ENCODE results near the gene HCN3. TPM values are rescaled to one million over a fixed set of nuclear protein-coding genes. Genes with fewer than 3 reads are reported as not detected.
"Not testable (repeated sequence)": the region's sequence is repeated elsewhere in the genome, so short reads cannot be mapped to it uniquely, and the experiment has no call there.

Gene HCN3
- 3.3 TPM for polyA plus RNA-seq (2013, experiment 1 of 2; ENCODE audit: insufficient read length)
- polyA plus RNA-seq (2013, experiment 2 of 2; ENCODE audit: insufficient read length): 2.3 TPM

DNA sequence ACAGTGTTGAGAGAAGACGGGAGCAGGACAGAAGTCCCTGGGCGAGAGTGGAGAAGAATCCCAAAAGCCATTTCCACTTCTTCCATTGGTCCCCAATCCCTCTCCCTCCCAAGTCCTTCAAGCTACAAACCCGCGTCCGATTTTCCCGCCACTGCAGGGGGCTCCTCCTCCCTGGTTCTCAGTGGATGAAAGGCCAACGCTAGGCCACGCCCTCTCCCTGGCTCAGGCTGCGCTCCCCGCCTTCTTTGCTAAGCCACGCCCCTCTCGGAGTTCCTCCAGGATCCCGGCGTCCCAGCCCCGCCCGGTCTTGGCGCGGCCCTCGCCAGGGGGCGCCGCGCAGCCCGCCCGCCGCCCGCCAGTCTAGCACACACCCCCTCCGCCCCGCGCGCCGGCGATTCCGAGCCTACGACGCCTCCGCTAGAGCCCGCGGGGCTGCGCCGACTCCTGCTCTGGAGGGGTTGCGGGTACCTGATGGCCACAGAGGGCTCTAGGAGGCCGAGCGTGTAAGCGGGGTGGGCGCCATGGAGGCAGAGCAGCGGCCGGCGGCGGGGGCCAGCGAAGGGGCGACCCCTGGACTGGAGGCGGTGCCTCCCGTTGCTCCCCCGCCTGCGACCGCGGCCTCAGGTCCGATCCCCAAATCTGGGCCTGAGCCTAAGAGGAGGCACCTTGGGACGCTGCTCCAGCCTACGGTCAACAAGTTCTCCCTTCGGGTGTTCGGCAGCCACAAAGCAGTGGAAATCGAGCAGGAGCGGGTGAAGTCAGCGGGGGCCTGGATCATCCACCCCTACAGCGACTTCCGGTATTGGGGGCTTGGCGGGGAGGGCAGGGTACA lies at the start of gene HCN3:
Gene HCN3 (plus strand): TSS at position 394 of the 832 bp plus-strand sequence. CDS start 128 bp downstream, at position 522.
- peak; percentile 94 for DNase-seq

DNA sequence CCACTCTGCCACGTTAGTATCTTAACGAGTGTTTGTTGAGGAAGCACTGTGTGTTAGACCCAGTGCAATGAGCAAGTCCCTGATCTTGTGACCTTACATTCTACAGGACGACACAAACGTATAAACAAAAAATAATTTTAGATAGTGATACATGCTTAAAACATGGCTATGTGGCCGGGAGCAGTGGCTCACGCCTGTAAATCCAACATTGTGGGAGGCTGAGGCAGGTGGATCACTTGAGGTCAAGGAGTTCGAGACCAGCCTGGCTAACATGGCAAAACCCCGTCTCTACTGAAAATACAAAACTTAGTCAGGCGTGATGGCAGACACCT lies 49.2 kb upstream of the HCN3 start:
- DNase-seq: no peak

- DNase-seq: not testable (repeated sequence)
Measured at GRCh38 chr1:155231302-155231701, 46.0 kb upstream of the HCN3 start.

GRCh38 chr1:155232001-155232978 lies 45.0 kb upstream of the HCN3 start:
- peak; percentile 63 for DNase-seq

- DNase-seq: not testable (repeated sequence)
Measured at GRCh38 chr1:155233502-155233901, 43.8 kb upstream of the HCN3 start.

DNA sequence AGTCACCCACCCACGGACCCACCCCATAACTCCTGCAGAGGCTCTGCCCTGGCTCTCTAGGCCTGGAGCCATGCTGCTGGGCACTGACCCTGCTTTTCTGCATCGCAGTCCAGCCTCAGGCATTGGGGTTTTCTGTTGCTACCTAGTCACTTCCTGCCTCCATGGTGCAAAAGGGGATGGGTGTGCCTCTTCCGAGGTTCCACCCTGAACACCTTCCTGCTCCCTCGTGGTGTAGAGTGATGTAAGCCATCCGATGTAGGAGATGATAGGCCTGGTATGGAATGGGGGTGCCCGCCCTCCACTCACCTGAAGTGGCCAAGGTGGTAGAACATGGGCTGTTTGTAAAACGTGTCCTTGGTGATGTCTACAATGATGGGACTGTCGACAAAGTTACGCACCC lies 41.9 kb upstream of the HCN3 start:
- DNase-seq: not testable (repeated sequence)

- no peak for DNase-seq
Measured at GRCh38 chr1:155236451-155236850, 40.8 kb upstream of the HCN3 start.

- peak; percentile 86 for DNase-seq
Measured at GRCh38 chr1:155241069-155241679, 36.1 kb upstream of the HCN3 start.

DNA sequence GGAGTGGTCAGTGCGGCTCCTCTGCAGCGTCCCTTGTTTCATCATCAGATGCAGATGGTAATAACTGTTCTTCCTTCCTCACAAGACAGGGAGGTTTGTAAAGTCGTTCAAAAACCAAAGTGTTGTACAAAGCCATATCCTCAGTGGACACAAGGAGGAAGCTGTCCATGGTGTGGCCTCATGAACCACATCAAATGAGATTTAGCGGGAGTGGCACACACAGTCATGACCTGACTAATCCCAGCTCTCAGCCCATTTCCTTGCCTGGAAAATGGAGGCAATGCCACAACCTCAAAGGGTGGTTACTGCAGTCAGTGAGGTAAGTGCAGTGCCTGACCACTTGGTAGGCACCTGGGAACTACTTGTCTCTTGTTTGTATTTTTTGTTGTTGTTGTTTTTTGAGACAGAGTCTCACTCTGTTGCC lies 35.4 kb upstream of the HCN3 start:
- no peak for DNase-seq

- DNase-seq: no peak
Measured at GRCh38 chr1:155242805-155243358, 34.4 kb upstream of the HCN3 start.

GRCh38 chr1:155244368-155245162 lies 32.7 kb upstream of the HCN3 start:
- peak; percentile 100 for DNase-seq

GRCh38 chr1:155245163-155245524 lies 32.1 kb upstream of the HCN3 start:
- no peak for DNase-seq

DNA sequence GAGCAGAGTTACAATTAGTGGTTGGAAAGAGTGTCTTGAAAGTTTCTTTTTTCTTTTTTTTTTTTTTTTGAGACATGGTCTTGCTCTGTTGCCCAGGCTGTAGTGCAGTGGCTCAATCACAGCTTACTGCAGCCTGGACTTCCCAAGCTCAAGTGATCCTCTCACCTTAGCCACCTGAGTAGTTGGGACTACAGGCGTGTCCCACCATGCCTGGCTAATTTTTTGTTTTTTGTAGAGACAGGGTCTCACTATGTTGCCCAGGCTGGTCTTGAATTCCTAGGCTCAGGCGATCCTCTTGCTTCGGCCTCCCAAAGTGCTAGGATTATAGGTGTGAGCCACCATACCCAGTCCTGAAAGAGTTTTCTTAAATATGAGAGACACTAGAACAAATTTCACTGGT lies 30.5 kb upstream of the HCN3 start:
- DNase-seq: not testable (repeated sequence)

- no peak for DNase-seq
Measured at GRCh38 chr1:155247667-155248553, 29.4 kb upstream of the HCN3 start.

GRCh38 chr1:155250246-155250632 lies 27.0 kb upstream of the HCN3 start:
- no peak for DNase-seq

DNA sequence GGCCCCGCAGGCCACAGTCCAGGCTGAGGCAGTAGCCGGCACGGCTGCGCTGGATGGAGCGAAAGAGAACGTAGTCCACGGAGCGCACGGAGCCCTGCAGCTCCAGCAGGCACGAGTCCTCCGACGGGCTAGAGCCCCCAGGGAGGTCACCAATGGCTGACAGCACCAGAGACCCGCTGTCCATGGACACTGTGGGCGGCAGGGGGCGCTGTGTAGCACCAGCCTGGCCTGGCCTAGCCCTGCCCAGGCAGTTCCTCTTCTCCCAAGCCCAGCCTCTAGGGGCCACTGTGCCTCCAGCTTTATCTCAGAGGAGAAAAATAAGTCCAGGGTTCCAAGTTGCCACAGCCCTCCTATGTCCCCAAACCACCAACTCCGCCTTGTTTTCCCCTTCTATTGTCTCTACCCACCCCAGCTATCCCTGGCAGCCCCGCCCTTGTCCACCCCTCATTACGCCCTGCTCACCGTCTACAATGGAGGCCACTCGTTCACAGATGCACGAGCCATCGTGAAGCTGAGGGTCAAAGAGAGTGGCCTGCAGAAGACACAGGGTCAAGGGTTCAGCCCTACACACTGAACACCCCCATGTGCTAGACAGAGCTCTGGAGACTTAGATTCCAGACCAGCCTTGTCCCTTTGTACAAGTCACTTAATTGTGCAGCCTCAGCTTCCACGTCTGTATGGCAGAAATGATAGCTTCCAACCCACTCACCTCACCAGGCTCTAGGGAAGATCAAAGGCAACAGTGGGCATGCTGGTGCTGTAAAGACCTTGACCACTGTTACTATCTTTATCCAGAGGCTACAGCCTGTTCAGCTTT lies 26.4 kb upstream of the HCN3 start:
- peak; percentile 89 for DNase-seq

GRCh38 chr1:155251566-155251965 lies 25.7 kb upstream of the HCN3 start:
- no peak for DNase-seq

DNA sequence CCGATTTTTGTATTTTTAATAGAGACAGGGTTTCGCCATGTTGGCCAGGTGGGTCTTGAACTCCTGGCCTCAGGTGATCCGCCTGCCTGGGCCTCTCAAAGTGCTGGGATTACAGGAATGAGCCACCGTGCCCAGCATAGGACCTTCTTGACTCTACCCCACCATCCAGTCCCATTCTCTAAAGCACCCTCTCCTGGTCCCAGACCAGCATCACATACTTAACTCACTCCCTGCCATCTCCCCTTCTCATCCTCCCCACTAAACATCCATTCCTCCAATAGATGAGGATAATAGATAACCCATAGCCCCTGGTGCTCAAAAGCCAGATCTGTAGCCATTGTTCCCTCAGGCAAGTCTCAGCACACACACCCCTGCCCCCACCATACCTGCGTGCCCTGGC lies 24.1 kb upstream of the HCN3 start:
- no peak for DNase-seq

DNA sequence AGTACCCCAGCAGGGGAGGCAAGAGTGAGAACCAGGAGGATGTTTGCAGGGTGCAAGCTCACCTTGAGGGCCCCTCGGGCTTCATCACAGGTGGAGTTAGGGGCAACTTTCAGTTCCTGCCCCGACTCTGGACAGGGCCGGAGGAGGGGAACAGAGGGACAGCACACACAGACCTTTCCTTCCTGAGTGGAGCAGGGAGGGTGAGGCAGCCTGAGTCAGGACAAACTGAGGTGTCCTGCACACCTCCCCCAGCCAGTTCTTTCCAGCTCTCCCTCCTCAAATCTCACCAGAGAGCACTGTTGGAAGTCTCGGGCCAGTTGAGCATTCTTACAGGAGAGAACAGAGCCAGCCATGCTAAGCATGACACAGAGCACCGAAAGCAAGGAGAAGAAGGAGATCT lies 23.5 kb upstream of the HCN3 start:
- no peak for DNase-seq

DNA sequence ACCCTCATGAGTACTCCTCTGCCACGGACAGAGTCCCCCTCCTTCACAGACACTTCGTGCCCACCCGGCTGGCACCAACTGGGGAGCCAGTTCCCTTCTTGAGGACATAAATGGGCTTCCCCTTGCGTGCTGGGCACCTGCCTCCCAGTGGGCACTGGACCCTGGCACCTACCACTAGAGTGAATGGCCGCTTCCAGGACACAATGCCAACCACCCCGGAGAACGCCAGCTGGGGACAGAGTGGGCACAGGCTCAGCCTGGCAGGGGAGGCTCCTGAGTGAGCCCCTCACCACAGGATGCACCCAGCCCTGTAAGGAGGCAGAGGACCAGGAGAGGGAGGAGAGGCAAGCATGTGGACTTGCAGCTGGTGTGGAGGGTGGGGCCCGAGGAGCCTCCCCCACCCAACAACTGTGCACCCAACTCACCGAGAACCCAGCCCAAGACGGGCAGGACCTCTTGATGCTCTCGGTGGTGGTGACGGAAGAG lies 23.0 kb upstream of the HCN3 start:
- DNase-seq: no peak
